Progenitor cell of endocrine pancreas (in vitro differentiated cells): ENCODE measurements around the gene CCDC85A. TPM values are rescaled to one million over a fixed set of nuclear protein-coding genes. Genes with fewer than 3 reads are reported as not detected.
A peak's percentile ranks its signal among the peaks of the same experiment; 100 is the strongest.

Experiments
- DNase-seq: peaks from one replicate; pipeline ENCODE4 v3.0.0; 2021; ENCODE audit warnings: low spot score; ENCODE audit not compliant: unreplicated experiment
- H3K27ac Mint-ChIP-seq: 2 replicates; pipeline ENCODE4 v1.8.0; 2021; ENCODE audit warnings: mild to moderate bottlenecking, moderate library complexity, mixed read lengths
- H3K27me3 Mint-ChIP-seq: 2 replicates; pipeline ENCODE4 v1.8.0; 2021; ENCODE audit warnings: mixed read lengths
- H3K36me3 Mint-ChIP-seq: 2 replicates; pipeline ENCODE4 v1.8.0; 2022; ENCODE audit warnings: mixed read lengths; ENCODE audit not compliant: insufficient read depth
- H3K4me1 Mint-ChIP-seq: 2 replicates; pipeline ENCODE4 v1.8.0; 2021; ENCODE audit warnings: low read depth, mixed read lengths
- H3K4me3 Mint-ChIP-seq: 2 replicates; pipeline ENCODE4 v1.8.0; 2021; ENCODE audit warnings: low read depth, mild to moderate bottlenecking, moderate library complexity, mixed read lengths
- H3K9me3 Mint-ChIP-seq: 2 replicates; pipeline ENCODE4 v1.8.0; 2021; ENCODE audit warnings: low read depth, mixed read lengths
- total RNA-seq: library from RNA; stranded (reverse); gene quantifications from 2 replicates; pipeline ENCODE4 v1.2.1, GENCODE V29; 2021
- TF ChIP-seq, protein P1 (sequence below): fragments of 200-600 bp; sonication (generic); IDR thresholded peaks from one replicate; pipeline ENCODE4 v1.5.0; 2021; ENCODE audit warnings: antibody characterized with exemption, mild to moderate bottlenecking; ENCODE audit not compliant: unreplicated experiment

Gene CCDC85A
- total RNA-seq, 1 donor from 2014 or later, result 1.1 TPM

DNA sequence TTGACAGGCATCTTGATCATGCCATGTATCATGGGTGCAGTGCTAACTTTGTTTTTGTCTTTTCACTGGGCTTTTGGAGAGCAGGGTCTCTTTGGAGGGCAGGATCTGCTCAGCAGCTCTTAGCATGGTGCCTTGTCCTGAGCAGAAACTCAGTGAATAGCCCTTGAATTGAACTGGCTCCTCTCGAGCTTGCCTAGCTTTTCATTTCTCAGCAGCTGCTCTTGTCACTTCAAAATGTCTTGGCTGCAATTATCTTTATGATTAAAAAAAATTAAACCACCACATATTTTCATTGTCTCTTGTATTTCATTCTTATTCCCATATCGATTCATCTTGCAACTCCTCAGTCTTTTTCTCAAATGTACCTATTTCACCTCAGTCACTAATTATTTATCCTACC lies 50.5 kb downstream of the CCDC85A start:
- Mint-ChIP-seq H3K27ac (no peak overlapping the region), H3K4me1 (no peaks in the 10 kb centered on the region), H3K36me3 (no peaks in the 10 kb centered on the region), H3K27me3 (no peaks in the 10 kb centered on the region), H3K9me3 (no peaks in the 10 kb centered on the region), H3K4me3 (no peak overlapping the region)
- TF ChIP-seq, protein P1, sequence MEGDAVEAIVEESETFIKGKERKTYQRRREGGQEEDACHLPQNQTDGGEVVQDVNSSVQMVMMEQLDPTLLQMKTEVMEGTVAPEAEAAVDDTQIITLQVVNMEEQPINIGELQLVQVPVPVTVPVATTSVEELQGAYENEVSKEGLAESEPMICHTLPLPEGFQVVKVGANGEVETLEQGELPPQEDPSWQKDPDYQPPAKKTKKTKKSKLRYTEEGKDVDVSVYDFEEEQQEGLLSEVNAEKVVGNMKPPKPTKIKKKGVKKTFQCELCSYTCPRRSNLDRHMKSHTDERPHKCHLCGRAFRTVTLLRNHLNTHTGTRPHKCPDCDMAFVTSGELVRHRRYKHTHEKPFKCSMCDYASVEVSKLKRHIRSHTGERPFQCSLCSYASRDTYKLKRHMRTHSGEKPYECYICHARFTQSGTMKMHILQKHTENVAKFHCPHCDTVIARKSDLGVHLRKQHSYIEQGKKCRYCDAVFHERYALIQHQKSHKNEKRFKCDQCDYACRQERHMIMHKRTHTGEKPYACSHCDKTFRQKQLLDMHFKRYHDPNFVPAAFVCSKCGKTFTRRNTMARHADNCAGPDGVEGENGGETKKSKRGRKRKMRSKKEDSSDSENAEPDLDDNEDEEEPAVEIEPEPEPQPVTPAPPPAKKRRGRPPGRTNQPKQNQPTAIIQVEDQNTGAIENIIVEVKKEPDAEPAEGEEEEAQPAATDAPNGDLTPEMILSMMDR, result no peak
- no peak for DNase-seq

DNA sequence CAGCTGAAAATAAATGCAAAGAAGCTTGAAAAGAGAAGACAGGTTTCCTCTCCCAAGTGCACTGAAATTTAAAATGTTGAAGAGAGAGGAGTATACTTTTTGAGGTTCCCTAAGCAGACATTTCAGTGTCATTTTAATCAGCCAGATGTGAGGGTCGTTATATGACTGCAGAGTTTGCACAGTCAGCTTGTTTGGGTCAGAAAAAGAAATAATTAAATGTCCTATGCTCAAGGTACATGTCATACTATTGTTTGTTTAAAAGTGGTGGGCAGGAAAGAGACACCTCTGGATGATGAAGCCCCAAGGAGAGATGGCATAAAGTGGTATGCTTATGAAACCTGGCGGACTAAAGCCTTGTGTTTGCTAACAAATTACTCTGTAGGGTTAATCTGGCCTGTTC lies 55.2 kb downstream of the CCDC85A start:
- TF ChIP-seq, protein P1, result no peak
- Mint-ChIP-seq H3K27ac (no peak overlapping the region), H3K4me1 (no peaks in the 10 kb centered on the region), H3K9me3 (peaks cover 24% of the 10 kb centered on the region), H3K36me3 (no peaks in the 10 kb centered on the region), H3K27me3 (no peaks in the 10 kb centered on the region), H3K4me3 (no peak overlapping the region)
- no peak for DNase-seq

DNA sequence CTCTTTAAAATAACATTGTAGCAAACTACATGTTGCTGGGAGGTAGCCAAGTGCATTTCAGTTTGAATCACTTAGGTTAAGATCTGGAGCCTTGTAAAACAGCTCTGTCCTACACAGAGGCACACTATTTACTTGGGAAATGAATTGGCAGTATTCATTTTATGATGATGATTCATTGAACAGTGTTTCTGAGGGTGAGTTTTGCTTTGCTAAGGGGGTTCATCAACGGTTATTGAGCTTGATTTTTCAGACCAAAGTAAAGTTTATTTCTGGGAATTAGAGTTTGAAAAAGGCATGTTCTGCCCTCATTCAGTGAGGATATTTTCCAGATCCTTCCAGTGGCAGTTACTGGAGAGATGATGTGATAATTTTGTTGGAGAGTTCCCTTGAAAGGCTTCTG lies 55.6 kb downstream of the CCDC85A start:
- Mint-ChIP-seq H3K9me3 (peaks cover 24% of the 10 kb centered on the region), H3K36me3 (no peaks in the 10 kb centered on the region)
- DNase-seq, result no peak

DNA sequence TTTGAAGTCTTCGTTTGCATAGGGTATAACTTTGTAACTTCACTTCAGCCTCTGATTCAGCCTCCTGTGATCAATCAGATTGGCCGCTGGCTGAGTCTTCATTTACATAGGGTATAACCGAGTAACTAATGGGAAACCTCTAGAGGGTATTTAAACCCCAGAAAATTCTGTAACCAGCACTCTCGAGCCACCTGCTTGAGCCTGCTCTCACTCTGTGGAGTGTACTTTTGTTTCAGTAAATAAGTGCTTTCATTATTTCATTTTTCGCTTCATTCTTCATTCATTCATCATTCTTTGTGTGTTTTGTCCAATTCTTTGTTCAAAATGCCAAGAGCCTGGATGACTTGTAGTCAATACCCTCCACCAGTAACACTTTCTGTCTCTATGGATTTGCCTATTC lies 56.4 kb downstream of the CCDC85A start:
- DNase-seq, result no peak
- no peaks in the 10 kb centered on the region for H3K36me3 Mint-ChIP-seq

More for the DNA sequence above, 55.6 kb downstream of the CCDC85A start:
- TF ChIP-seq, protein P1, result no peak
- Mint-ChIP-seq H3K27me3 (no peaks in the 10 kb centered on the region), H3K4me3 (no peak overlapping the region), H3K4me1 (no peaks in the 10 kb centered on the region), H3K27ac (no peak overlapping the region)

DNA sequence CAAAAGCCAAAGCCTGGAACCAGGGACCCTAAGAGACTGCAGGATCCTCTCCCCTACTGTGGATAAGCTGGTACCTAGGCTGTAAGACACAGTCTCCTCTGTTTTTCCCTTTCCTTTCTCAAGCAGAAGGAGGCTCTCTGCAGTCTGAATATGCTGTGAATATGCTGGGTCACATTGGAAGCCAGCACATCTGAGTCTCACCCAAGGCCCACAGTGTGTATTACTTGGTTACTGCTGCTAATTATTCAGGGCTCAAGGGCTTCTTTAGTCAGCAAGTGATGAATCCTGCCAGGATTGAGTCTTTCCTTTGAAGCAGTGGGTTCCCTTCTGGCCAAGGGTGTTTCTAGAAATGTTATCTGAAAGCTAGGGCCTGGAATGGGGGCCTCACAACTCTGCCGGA lies 60.7 kb downstream of the CCDC85A start:
- TF ChIP-seq, protein P1, result no peak

More for the DNA sequence above, 56.4 kb downstream of the CCDC85A start:
- TF ChIP-seq, protein P1, result no peak
- Mint-ChIP-seq H3K27ac (no peak overlapping the region), H3K9me3 (peaks cover 24% of the 10 kb centered on the region), H3K27me3 (no peaks in the 10 kb centered on the region), H3K4me3 (no peak overlapping the region), H3K4me1 (peaks cover 4% of the 10 kb centered on the region)

More for the DNA sequence above, 60.7 kb downstream of the CCDC85A start:
- DNase-seq, result no peak
- no peaks in the 10 kb centered on the region for H3K27me3 Mint-ChIP-seq
- peak overlapping the region; percentile 72 for H3K27ac Mint-ChIP-seq
- no peak overlapping the region for H3K4me3 Mint-ChIP-seq
- peaks cover 4% of the 10 kb centered on the region for H3K4me1 Mint-ChIP-seq
- H3K9me3 Mint-ChIP-seq, result peaks cover 24% of the 10 kb centered on the region
- H3K36me3 Mint-ChIP-seq, result no peaks in the 10 kb centered on the region
